HG02938 (cell line): ENCODE results near the gene EIPR1.
"Not testable (repeated sequence)": the region's sequence is repeated elsewhere in the genome, so short reads cannot be mapped to it uniquely, and the experiment has no call there.

ENCODE experiments used
- ATAC-seq: cut with Tn5 transposase; IDR thresholded peaks from one replicate; pipeline ENCODE4 v1.9.1; 2021; ENCODE audit warnings: mild to moderate bottlenecking, moderate library complexity; ENCODE audit not compliant: unreplicated experiment

Gene EIPR1

GRCh38 chr2:3200420-3200939 is 177.1 kb downstream of the EIPR1 start:
- ATAC-seq: no peak

GRCh38 chr2:3199627-3200345 is 177.8 kb downstream of the EIPR1 start:
- ATAC-seq: no peak

GRCh38 chr2:3198671-3199192 is 178.9 kb downstream of the EIPR1 start:
- not testable (repeated sequence) for ATAC-seq

GRCh38 chr2:3198119-3198518 is 179.5 kb downstream of the EIPR1 start:
- ATAC-seq: no peak

- no peak for ATAC-seq
Observed at GRCh38 chr2:3197308-3197707, 180.3 kb downstream of the EIPR1 start.

- ATAC-seq: no peak
Observed at GRCh38 chr2:3196716-3197115, 180.9 kb downstream of the EIPR1 start.

- ATAC-seq: no peak
Observed at GRCh38 chr2:3195641-3196476, 181.8 kb downstream of the EIPR1 start.

GRCh38 chr2:3194828-3195227 is 182.8 kb downstream of the EIPR1 start:
- no peak for ATAC-seq

- no peak for ATAC-seq
Observed at GRCh38 chr2:3193443-3194330, 183.9 kb downstream of the EIPR1 start.

GRCh38 chr2:3192920-3193319 is 184.7 kb downstream of the EIPR1 start:
- no peak for ATAC-seq

GRCh38 chr2:3192281-3192818 is 185.3 kb downstream of the EIPR1 start:
- no peak for ATAC-seq

- ATAC-seq: no peak
Observed at GRCh38 chr2:3189961-3190360, 187.7 kb downstream of the EIPR1 start.

GRCh38 chr2:3189076-3189591 is 188.5 kb downstream of the EIPR1 start:
- ATAC-seq: no peak

GRCh38 chr2:3188405-3188946 is 189.1 kb downstream of the EIPR1 start:
- ATAC-seq: no peak

- ATAC-seq: no peak
Observed at GRCh38 chr2:3187467-3187866, 190.2 kb downstream of the EIPR1 start.

- ATAC-seq: no peak
Observed at GRCh38 chr2:3186766-3187165, 190.9 kb downstream of the EIPR1 start.

GRCh38 chr2:3185910-3186309 is 191.7 kb downstream of the EIPR1 start:
- ATAC-seq: no peak

GRCh38 chr2:3185256-3185655 is 192.4 kb downstream of the EIPR1 start:
- ATAC-seq: no peak

- no peak for ATAC-seq
Observed at GRCh38 chr2:3184167-3184566, 193.5 kb downstream of the EIPR1 start.

GRCh38 chr2:3183766-3184165 is 193.9 kb downstream of the EIPR1 start:
- no peak for ATAC-seq
